PFSK-1 (cell line): Measurements from ENCODE around the gene LENG1.
A peak's percentile ranks its signal among the peaks of the same experiment; 100 is the strongest.

Experiments used
- FOXP2 ChIP-seq: optimal IDR thresholded peaks from 2 replicates; pipeline ENCODE3; 2011; ENCODE audit warnings: borderline replicate concordance, control low read depth, inconsistent platforms; ENCODE audit not compliant: insufficient read depth; ENCODE audit errors: extremely low read length, extremely low read depth
- POLR2AphosphoS5 ChIP-seq: IDR thresholded peaks from 2 replicates; pipeline ENCODE4 v1.6.1; 2012; ENCODE audit warnings: low read depth, mild to moderate bottlenecking, control low read depth, low read length, moderate library complexity
- SIN3A ChIP-seq: IDR thresholded peaks from 2 replicates; pipeline ENCODE4 v1.6.1; 2012; ENCODE audit warnings: mild to moderate bottlenecking, low read length, moderate library complexity, borderline replicate concordance; ENCODE audit not compliant: insufficient read depth
- TAF1 ChIP-seq: IDR thresholded peaks from 2 replicates; pipeline ENCODE4 v1.6.1; 2012; ENCODE audit warnings: low read length, control low read depth, borderline replicate concordance; ENCODE audit not compliant: insufficient read depth
- TF ChIP-seq, protein P1 (sequence below), 2 experiments: IDR thresholded peaks; 2 replicates each; pipeline versions ENCODE4 v1.6.1 to v1.8.0; 2011 to 2012; ENCODE audit warnings: low read depth in 2 of 2, low read length in 2 of 2, control low read depth in 1 of 2, inconsistent platforms in 1 of 2, mild to moderate bottlenecking in 1 of 2, moderate library complexity in 1 of 2; ENCODE audit not compliant: insufficient read depth in 1 of 2

LENG1 gene

DNA sequence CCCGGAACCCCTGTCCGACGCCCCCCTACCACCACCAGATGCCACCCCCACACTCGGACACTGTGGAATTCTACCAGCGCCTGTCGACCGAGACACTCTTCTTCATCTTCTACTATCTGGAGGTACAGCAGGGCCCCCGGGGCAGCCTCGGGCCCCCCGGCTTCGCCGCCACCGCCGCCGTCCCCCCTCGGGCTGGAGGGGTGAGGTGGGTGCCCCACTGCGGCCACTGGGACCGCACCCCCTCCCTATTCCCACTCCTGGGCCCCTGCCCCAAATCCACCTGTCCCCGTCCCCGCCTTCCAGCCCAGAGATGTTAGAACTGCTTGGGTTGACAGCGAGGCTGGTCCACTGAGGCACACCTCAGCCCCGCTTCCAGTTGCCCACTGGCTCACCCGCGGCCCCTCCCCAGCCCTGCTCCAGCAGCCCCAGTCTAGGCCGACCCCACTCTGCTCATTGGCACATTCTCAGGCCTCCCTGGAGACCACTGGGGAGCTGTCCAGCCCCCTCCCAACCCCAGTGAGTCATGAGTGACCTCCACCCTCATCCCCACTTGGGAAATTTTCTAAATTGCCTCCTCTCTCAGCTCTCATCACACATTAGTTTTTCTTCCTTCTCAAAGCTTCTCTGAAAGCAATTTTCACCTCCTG, 6.5 kb downstream of the LENG1 start:
- TF ChIP-seq FOXP2 (no peak), POLR2AphosphoS5 (0 out of 2 replicates have a peak, but pooled peaks have one; percentile 8), TAF1 (no peak), SIN3A (no peak)
- TF ChIP-seq, protein P1, sequence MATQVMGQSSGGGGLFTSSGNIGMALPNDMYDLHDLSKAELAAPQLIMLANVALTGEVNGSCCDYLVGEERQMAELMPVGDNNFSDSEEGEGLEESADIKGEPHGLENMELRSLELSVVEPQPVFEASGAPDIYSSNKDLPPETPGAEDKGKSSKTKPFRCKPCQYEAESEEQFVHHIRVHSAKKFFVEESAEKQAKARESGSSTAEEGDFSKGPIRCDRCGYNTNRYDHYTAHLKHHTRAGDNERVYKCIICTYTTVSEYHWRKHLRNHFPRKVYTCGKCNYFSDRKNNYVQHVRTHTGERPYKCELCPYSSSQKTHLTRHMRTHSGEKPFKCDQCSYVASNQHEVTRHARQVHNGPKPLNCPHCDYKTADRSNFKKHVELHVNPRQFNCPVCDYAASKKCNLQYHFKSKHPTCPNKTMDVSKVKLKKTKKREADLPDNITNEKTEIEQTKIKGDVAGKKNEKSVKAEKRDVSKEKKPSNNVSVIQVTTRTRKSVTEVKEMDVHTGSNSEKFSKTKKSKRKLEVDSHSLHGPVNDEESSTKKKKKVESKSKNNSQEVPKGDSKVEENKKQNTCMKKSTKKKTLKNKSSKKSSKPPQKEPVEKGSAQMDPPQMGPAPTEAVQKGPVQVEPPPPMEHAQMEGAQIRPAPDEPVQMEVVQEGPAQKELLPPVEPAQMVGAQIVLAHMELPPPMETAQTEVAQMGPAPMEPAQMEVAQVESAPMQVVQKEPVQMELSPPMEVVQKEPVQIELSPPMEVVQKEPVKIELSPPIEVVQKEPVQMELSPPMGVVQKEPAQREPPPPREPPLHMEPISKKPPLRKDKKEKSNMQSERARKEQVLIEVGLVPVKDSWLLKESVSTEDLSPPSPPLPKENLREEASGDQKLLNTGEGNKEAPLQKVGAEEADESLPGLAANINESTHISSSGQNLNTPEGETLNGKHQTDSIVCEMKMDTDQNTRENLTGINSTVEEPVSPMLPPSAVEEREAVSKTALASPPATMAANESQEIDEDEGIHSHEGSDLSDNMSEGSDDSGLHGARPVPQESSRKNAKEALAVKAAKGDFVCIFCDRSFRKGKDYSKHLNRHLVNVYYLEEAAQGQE (IDR thresholded peaks at IDR 0.05; ENCODE audit: insufficient read depth in 1 of 2, low read depth in 2 of 2, low read length in 2 of 2): no peak

DNA sequence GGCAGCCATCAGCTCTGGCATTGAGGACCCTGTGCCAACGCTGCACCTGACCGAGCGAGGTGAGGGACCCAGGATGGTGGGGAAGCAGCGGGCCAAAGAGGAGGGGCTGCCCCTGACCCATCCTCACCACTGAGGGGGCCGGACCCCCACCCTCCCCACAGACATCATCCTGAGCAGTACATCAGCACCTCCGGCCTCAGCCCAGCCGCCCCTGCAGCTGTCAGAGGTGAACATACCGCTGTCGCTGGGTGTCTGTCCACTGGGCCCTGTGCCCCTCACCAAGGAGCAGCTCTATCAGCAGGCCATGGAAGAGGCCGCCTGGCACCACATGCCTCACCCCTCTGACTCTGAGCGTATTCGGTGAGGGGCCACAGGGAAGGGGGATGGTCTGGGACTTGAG, 7.3 kb downstream of the LENG1 start:
- TF ChIP-seq, protein P1 (IDR thresholded peaks at IDR 0.05; ENCODE audit: insufficient read depth in 1 of 2, low read depth in 2 of 2, low read length in 2 of 2): no peak
- TF ChIP-seq TAF1 (no peak), FOXP2 (no peak), POLR2AphosphoS5 (no peak; the same call in 1 of the 2 replicates), SIN3A (no peak)

DNA sequence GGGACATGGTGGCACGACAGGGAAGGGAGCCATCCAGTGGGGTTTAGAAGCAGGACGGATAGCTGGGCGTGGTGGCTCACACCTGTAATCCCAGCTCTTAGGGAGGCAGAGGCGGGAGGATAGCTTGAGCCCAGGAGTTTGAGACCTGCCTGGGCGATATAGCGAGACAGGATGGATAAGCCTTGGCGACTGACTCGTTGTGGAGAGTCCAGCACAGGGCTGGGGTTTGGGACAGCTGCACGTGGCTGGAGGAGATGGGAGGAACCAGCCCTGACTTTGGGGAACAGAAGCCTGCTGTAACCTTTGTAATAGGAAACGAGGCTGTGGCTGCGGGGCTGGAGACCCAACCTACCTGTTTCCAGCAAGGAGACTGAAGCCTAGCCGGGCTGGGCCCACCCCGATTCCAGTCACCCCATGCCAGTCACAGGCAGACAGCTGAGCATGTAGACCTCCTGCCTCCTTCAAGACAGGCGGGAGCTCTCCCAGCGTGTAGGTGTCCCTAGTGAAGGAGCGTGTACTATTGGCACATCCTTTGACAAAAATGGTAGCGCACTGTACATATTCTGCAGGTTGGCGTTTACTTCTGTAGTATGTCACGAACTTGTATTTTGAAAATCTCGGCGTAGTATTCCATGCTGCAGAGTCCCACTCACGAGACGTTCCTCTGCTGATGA, 8.0 kb downstream of the LENG1 start:
- TF ChIP-seq FOXP2: no peak
- no peak for TF ChIP-seq TAF1
- no peak for TF ChIP-seq SIN3A
- TF ChIP-seq, protein P1 (IDR thresholded peaks at IDR 0.05; ENCODE audit: insufficient read depth in 1 of 2, low read depth in 2 of 2, low read length in 2 of 2): no peak
- no peak for TF ChIP-seq POLR2AphosphoS5

DNA sequence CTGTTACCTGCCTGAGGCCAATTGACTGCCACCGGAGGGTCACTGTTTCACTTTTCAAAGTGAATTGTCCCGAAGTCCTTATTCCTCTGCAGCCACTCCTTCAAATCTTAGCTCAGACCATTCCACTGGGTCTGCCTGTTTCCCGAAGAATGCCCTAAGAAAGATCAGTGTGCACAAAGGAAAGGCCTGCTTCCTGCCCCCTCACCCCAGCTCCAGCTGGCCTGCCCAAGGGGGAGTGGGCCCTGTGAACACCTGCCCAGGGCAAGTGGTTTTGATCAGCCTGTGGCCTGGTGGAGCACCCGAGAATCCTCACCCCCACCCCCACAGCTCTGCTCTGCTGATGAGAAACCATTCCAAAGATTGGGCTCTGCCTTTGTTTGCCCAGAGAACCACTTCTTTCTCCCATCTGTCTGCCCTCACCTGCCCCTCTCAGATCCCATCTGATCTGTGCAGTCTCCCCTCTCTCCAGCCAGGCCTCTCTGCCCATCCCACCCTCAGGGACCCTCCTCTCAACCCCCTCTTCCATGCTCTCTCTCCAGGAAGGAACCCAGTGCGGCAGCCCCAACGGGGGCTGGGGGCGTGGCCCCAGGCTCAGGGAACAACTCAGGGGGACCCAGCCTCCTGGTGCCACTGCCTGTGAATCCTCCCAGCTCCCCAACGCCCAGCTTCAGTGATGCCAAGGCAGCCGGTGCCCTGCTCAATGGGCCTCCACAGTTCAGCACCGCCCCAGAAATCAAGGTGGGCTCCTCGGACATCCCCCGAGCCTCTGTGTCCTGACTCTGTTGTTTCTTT, 10.3 kb downstream of the LENG1 start:
- TF ChIP-seq TAF1 (no peak), SIN3A (no peak), POLR2AphosphoS5 (no peak), FOXP2 (no peak)
- TF ChIP-seq, protein P1 (IDR thresholded peaks at IDR 0.05; ENCODE audit: insufficient read depth in 1 of 2, low read depth in 2 of 2, low read length in 2 of 2): no peak
